ENCODE data around the gene SLC35G4. TPM values are rescaled to one million over a fixed set of nuclear protein-coding genes. Genes with fewer than 3 reads are reported as not detected.
"Not testable (repeated sequence)": the region's sequence is repeated elsewhere in the genome, so short reads cannot be mapped to it uniquely, and the experiment has no call there.

The SLC35G4 gene
- total RNA-seq, 2 experiments from 2014 or later: not detected

GRCh38 chr18:11647804-11648203 is 38.4 kb downstream of the SLC35G4 start:
- DNase-seq; H3K4me1 ChIP-seq (ENCODE audit: insufficient read depth, low read length); H3K4me3 Mint-ChIP-seq; ATAC-seq (ENCODE audit: poor library complexity); H3K4me3 ChIP-seq (ENCODE audit: low read length); intact Hi-C loops (cut with DNase I, micrococcal nuclease); H3K4me1 Mint-ChIP-seq (ENCODE audit: low read depth); H3K27me3 ChIP-seq (ENCODE audit: control insufficient read depth in 1 of 2, insufficient read depth in 2 of 2, low read length in 2 of 2); POLR2A ChIA-PET; CTCF ChIA-PET; H3K27ac Mint-ChIP-seq; H3K9me3 Mint-ChIP-seq; H3K36me3 Mint-ChIP-seq (ENCODE audit: low read depth); H3K27ac ChIP-seq (ENCODE audit: low read depth in 1 of 2, low read length in 2 of 2); H3K36me3 ChIP-seq (ENCODE audit: insufficient read depth, low read length): not testable (repeated sequence)
- peaks cover 0 to 11% of the 10 kb centered on the region in 2 experiments for H3K9me3 ChIP-seq (ENCODE audit: control insufficient read depth in 1 of 2, insufficient read depth in 1 of 2, low read length in 2 of 2)
- H3K27me3 Mint-ChIP-seq: peaks cover 18% of the 10 kb centered on the region

DNA sequence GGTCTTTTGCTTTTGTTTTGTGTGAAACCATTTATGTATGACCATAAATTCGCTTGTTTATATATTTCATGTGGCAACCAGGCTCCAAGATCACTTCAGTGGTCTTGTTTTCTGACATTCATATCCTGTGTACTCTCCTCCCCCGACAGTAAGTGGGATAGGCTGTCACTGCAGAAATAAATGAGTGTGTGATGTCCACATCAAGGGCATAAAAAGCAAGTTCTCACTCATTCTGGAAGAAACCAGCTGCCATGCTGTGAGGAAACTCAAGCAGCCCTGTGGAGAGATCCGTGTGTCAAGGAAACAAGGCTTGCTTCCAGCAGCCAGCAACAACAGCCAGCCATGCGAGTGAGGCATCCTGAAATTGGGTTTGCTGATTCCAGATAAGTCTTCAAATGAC is 40.4 kb downstream of the SLC35G4 start:
- Histone ChIP-seq H3K4me1 (ENCODE audit: insufficient read depth, low read length) (no peaks in the 10 kb centered on the region), H3K27ac (ENCODE audit: low read depth in 1 of 2, low read length in 2 of 2) (no peak overlapping the region), H3K9me3 (ENCODE audit: control insufficient read depth in 1 of 2, insufficient read depth in 1 of 2, low read length in 2 of 2) (peaks cover 0 to 11% of the 10 kb centered on the region in 2 experiments), H3K4me3 (ENCODE audit: low read length) (no peak overlapping the region), H3K36me3 (ENCODE audit: insufficient read depth, low read length) (no peaks in the 10 kb centered on the region), H3K27me3 (ENCODE audit: control insufficient read depth in 1 of 2, insufficient read depth in 2 of 2, low read length in 2 of 2) (peaks cover 0 to 10% of the 10 kb centered on the region in 2 experiments)
- DNase-seq (no peak), ATAC-seq (ENCODE audit: poor library complexity) (no peak)
- H3K4me1 Mint-ChIP-seq (ENCODE audit: low read depth): no peaks in the 10 kb centered on the region
- no peak overlapping the region for H3K4me3 Mint-ChIP-seq
- TF ChIP-seq, protein P1, sequence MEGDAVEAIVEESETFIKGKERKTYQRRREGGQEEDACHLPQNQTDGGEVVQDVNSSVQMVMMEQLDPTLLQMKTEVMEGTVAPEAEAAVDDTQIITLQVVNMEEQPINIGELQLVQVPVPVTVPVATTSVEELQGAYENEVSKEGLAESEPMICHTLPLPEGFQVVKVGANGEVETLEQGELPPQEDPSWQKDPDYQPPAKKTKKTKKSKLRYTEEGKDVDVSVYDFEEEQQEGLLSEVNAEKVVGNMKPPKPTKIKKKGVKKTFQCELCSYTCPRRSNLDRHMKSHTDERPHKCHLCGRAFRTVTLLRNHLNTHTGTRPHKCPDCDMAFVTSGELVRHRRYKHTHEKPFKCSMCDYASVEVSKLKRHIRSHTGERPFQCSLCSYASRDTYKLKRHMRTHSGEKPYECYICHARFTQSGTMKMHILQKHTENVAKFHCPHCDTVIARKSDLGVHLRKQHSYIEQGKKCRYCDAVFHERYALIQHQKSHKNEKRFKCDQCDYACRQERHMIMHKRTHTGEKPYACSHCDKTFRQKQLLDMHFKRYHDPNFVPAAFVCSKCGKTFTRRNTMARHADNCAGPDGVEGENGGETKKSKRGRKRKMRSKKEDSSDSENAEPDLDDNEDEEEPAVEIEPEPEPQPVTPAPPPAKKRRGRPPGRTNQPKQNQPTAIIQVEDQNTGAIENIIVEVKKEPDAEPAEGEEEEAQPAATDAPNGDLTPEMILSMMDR (IDR thresholded peaks at IDR 0.05): no peak
- peaks cover 8% of the 10 kb centered on the region for H3K9me3 Mint-ChIP-seq
- no peaks in the 10 kb centered on the region for H3K36me3 Mint-ChIP-seq (ENCODE audit: low read depth)
- peaks cover 36% of the 10 kb centered on the region for H3K27me3 Mint-ChIP-seq
- intact Hi-C loops (cut with DNase I, micrococcal nuclease): no loop called here
- no peak overlapping the region for H3K27ac Mint-ChIP-seq
- ChIA-PET POLR2A (no interaction called here), CTCF (no interaction called here)

- no peak overlapping the region for H3K4me3 Mint-ChIP-seq
Observed at GRCh38 chr18:11651899-11652298, 42.5 kb downstream of the SLC35G4 start.

More at GRCh38 chr18:11651899-11652298, 42.5 kb downstream of the SLC35G4 start:
- no peak overlapping the region for H3K27ac Mint-ChIP-seq
- ATAC-seq (ENCODE audit: poor library complexity) (no peak), DNase-seq (no peak)
- Histone ChIP-seq H3K27me3 (ENCODE audit: control insufficient read depth in 1 of 2, insufficient read depth in 2 of 2, low read length in 2 of 2) (peaks cover 2 to 10% of the 10 kb centered on the region in 2 experiments), H3K36me3 (ENCODE audit: insufficient read depth, low read length) (no peaks in the 10 kb centered on the region), H3K4me1 (ENCODE audit: insufficient read depth, low read length) (peaks cover 5% of the 10 kb centered on the region), H3K9me3 (ENCODE audit: control insufficient read depth in 1 of 2, insufficient read depth in 1 of 2, low read length in 2 of 2) (peaks cover 0 to 11% of the 10 kb centered on the region in 2 experiments), H3K27ac (ENCODE audit: low read depth in 1 of 2, low read length in 2 of 2) (no peak overlapping the region), H3K4me3 (ENCODE audit: low read length) (no peak overlapping the region)
- TF ChIP-seq, protein P1 (IDR thresholded peaks at IDR 0.05): no peak
- POLR2A ChIA-PET: no interaction called here
- no peaks in the 10 kb centered on the region for H3K4me1 Mint-ChIP-seq (ENCODE audit: low read depth)
- intact Hi-C loops (cut with DNase I, micrococcal nuclease): loop anchor here in 1 of 2 experiments (2.0 kb wide), 1 partner anchor 221 kb away; no protein-coding TSS in a partner anchor
- CTCF ChIA-PET: no interaction called here
- H3K36me3 Mint-ChIP-seq (ENCODE audit: low read depth): no peaks in the 10 kb centered on the region
- H3K27me3 Mint-ChIP-seq: peaks cover 55% of the 10 kb centered on the region
- H3K9me3 Mint-ChIP-seq: peaks cover 8% of the 10 kb centered on the region

Data from CD4-positive, alpha-beta T cell (primary cell).